ENCODE results near the gene SELENOF. TPM values are rescaled to one million over a fixed set of nuclear protein-coding genes. Genes with fewer than 3 reads are reported as not detected.

The SELENOF gene
- total RNA-seq, 1 donor from 2014 or later, result 241 TPM

- Histone ChIP-seq H3F3A (ENCODE audit: low read depth) (no peaks in the 10 kb centered on the region), H3K36me3 (no peaks in the 10 kb centered on the region), H3K4me3 (no peak overlapping the region), H3K4me2 (no peak overlapping the region), H3K4me1 (no peaks in the 10 kb centered on the region), H3K79me2 (ENCODE audit: low read depth) (no peaks in the 10 kb centered on the region), H3K9me3 (ENCODE audit: low read depth) (no peaks in the 10 kb centered on the region), H4K20me1 (ENCODE audit: low read depth) (no peaks in the 10 kb centered on the region), H3K27me3 (no peaks in the 10 kb centered on the region), H3K27ac (no peak overlapping the region), H2AFZ (replicated peaks) (no peak overlapping the region), H3K9ac (no peak overlapping the region)
- Mint-ChIP-seq H3K9me3 (no peaks in the 10 kb centered on the region), H3K4me1 (no peaks in the 10 kb centered on the region), H3K27ac (no peak overlapping the region), H3K27me3 (ENCODE audit: insufficient read depth, low read depth) (no peaks in the 10 kb centered on the region), H3K4me3 (no peak overlapping the region), H3K36me3 (peaks cover 11% of the 10 kb centered on the region)
- DNase-seq (ENCODE audit: low spot score), result no peak
- no peak for TF ChIP-seq CTCF (IDR thresholded peaks at IDR 0.05)
- no peak for TF ChIP-seq EZH2 (IDR thresholded peaks at IDR 0.05)
Measured at GRCh38 chr1:86866665-86867064, 47.3 kb downstream of the SELENOF start.

GRCh38 chr1:86865973-86866637 lies 47.8 kb downstream of the SELENOF start:
- no peak overlapping the region for H3K4me3 Mint-ChIP-seq
- H3K36me3 ChIP-seq, result no peaks in the 10 kb centered on the region
- no peaks in the 10 kb centered on the region for H3F3A ChIP-seq (ENCODE audit: low read depth)
- H3K9ac ChIP-seq, result no peak overlapping the region
- H3K4me1 Mint-ChIP-seq, result no peaks in the 10 kb centered on the region
- no peaks in the 10 kb centered on the region for H3K9me3 ChIP-seq (ENCODE audit: low read depth)
- H3K9me3 Mint-ChIP-seq, result no peaks in the 10 kb centered on the region
- TF ChIP-seq EZH2phosphoT487 (IDR thresholded peaks at IDR 0.05), result no peak
- no peaks in the 10 kb centered on the region for H4K20me1 ChIP-seq (ENCODE audit: low read depth)
- H3K27ac ChIP-seq, result no peak overlapping the region
- no peaks in the 10 kb centered on the region for H3K27me3 ChIP-seq
- H3K27me3 Mint-ChIP-seq (ENCODE audit: insufficient read depth, low read depth), result no peaks in the 10 kb centered on the region
- no peak overlapping the region for H2AFZ ChIP-seq (replicated peaks)
- no peaks in the 10 kb centered on the region for H3K79me2 ChIP-seq (ENCODE audit: low read depth)
- DNase-seq (ENCODE audit: low spot score), result no peak
- peaks cover 11% of the 10 kb centered on the region for H3K36me3 Mint-ChIP-seq
- no peaks in the 10 kb centered on the region for H3K4me1 ChIP-seq
- H3K27ac Mint-ChIP-seq, result no peak overlapping the region
- no peak overlapping the region for H3K4me2 ChIP-seq
- no peak overlapping the region for H3K4me3 ChIP-seq

- Histone ChIP-seq H4K20me1 (ENCODE audit: low read depth) (no peaks in the 10 kb centered on the region), H3K4me1 (no peaks in the 10 kb centered on the region), H3K27ac (no peak overlapping the region), H3K79me2 (ENCODE audit: low read depth) (no peaks in the 10 kb centered on the region), H3K36me3 (no peaks in the 10 kb centered on the region), H3K9ac (no peak overlapping the region), H3F3A (ENCODE audit: low read depth) (no peaks in the 10 kb centered on the region), H3K4me3 (no peak overlapping the region), H2AFZ (replicated peaks) (no peak overlapping the region), H3K4me2 (no peak overlapping the region), H3K27me3 (no peaks in the 10 kb centered on the region), H3K9me3 (ENCODE audit: low read depth) (no peaks in the 10 kb centered on the region)
- Mint-ChIP-seq H3K27ac (no peak overlapping the region), H3K36me3 (peaks cover 15% of the 10 kb centered on the region), H3K4me3 (no peak overlapping the region), H3K9me3 (no peaks in the 10 kb centered on the region), H3K4me1 (no peaks in the 10 kb centered on the region), H3K27me3 (ENCODE audit: insufficient read depth, low read depth) (no peaks in the 10 kb centered on the region)
- no peak for TF ChIP-seq EZH2 (IDR thresholded peaks at IDR 0.05)
- TF ChIP-seq CTCF (IDR thresholded peaks at IDR 0.05), result no peak
- no peak for TF ChIP-seq EZH2phosphoT487 (IDR thresholded peaks at IDR 0.05)
- no peak for DNase-seq (ENCODE audit: low spot score)
Measured at GRCh38 chr1:86862920-86863319, 51.0 kb downstream of the SELENOF start.

GRCh38 chr1:86861424-86861823 lies 52.5 kb downstream of the SELENOF start:
- H2AFZ ChIP-seq (replicated peaks), result no peak overlapping the region

More at GRCh38 chr1:86861424-86861823, 52.5 kb downstream of the SELENOF start:
- H3K27ac ChIP-seq, result no peak overlapping the region
- no peaks in the 10 kb centered on the region for H3K4me1 Mint-ChIP-seq
- H3K4me3 Mint-ChIP-seq, result no peak overlapping the region
- no peaks in the 10 kb centered on the region for H3F3A ChIP-seq (ENCODE audit: low read depth)
- no peaks in the 10 kb centered on the region for H3K79me2 ChIP-seq (ENCODE audit: low read depth)
- no peaks in the 10 kb centered on the region for H3K36me3 ChIP-seq
- no peaks in the 10 kb centered on the region for H3K9me3 Mint-ChIP-seq
- no peaks in the 10 kb centered on the region for H3K27me3 ChIP-seq
- H3K4me1 ChIP-seq, result no peaks in the 10 kb centered on the region
- TF ChIP-seq EZH2 (IDR thresholded peaks at IDR 0.05), result no peak
- no peak for TF ChIP-seq EZH2phosphoT487 (IDR thresholded peaks at IDR 0.05)
- TF ChIP-seq CTCF (IDR thresholded peaks at IDR 0.05), result no peak
- no peaks in the 10 kb centered on the region for H3K27me3 Mint-ChIP-seq (ENCODE audit: insufficient read depth, low read depth)
- H3K4me3 ChIP-seq, result no peak overlapping the region
- no peak overlapping the region for H3K4me2 ChIP-seq
- no peak overlapping the region for H3K9ac ChIP-seq
- peak overlapping the region; percentile 26 for H3K27ac Mint-ChIP-seq
- H3K36me3 Mint-ChIP-seq, result peaks cover 13% of the 10 kb centered on the region
- no peak for DNase-seq (ENCODE audit: low spot score)
- H3K9me3 ChIP-seq (ENCODE audit: low read depth), result no peaks in the 10 kb centered on the region
- H4K20me1 ChIP-seq (ENCODE audit: low read depth), result no peaks in the 10 kb centered on the region

Measured in neural progenitor cell (in vitro differentiated cells).